HL-60 (cell line): ENCODE results near the gene MPG.
A peak's percentile ranks its signal among the peaks of the same experiment; 100 is the strongest.

Experiments used
- DNase-seq, 2 experiments: peaks; one replicate each; pipeline ENCODE4 v3.0.0-alpha.2; 2010 to 2020; ENCODE audit warnings: low read depth in 1 of 2, low spot score in 1 of 2
- H3K27ac ChIP-seq: fragments of 250-450 bp; sonication (Bioruptor Pico); replicated peaks from 2 replicates; pipeline ENCODE4 v1.5.1; 2020; ENCODE audit warnings: mild to moderate bottlenecking, moderate library complexity
- H3K27me3 ChIP-seq: fragments of 250-450 bp; sonication (Bioruptor Pico); 2 replicates; pipeline ENCODE4 v1.5.1; 2021; ENCODE audit warnings: mild to moderate bottlenecking, moderate library complexity; ENCODE audit not compliant: insufficient read depth, poor library complexity, severe bottlenecking
- H3K4me3 ChIP-seq: replicated peaks from 2 replicates; pipeline ENCODE4 v1.5.1; 2011; ENCODE audit warnings: mild to moderate bottlenecking, control low read depth, low read length; ENCODE audit not compliant: insufficient read depth
- GABPA ChIP-seq: IDR thresholded peaks from 2 replicates; pipeline ENCODE4 v1.6.1; 2012; ENCODE audit warnings: low read depth
- POLR2AphosphoS5 ChIP-seq: IDR thresholded peaks from 2 replicates; pipeline ENCODE4 v1.6.1; 2012; ENCODE audit warnings: low read depth
- SPI1 ChIP-seq: IDR thresholded peaks from 2 replicates; pipeline ENCODE4 v1.6.1; 2012; ENCODE audit warnings: low read depth, mild to moderate bottlenecking, borderline replicate concordance
- TF ChIP-seq, protein P1 (sequence below): IDR thresholded peaks from 2 replicates; pipeline ENCODE4 v1.6.1; 2012; ENCODE audit warnings: low read depth; ENCODE audit not compliant: insufficient replicate concordance
- TF ChIP-seq, protein P2 (sequence below): IDR thresholded peaks from one replicate; pipeline ENCODE4 v1.5.1; 2011; ENCODE audit warnings: low read length, control low read depth, inconsistent platforms; ENCODE audit not compliant: insufficient read depth

MPG gene

DNA sequence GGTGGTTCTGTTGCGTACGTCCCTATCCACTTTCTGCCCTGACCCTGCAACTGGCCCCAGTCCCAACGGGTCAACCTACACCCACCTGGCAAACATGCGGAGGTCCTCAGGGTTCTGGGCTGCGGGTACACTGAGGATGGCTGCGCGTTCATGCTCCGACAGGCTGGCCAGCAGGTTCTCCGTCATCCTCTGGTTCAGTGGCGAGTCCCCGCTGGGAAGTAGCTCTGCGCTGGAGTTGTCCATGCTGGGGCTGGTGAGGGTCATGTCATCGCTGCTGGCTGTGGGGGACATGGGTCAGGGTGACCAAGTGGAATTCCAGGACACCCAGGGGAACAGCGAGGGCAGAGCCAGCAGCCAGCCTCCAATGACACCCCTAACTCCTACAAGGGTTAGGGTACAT lies 10.6 kb downstream of the MPG start:
- Histone ChIP-seq H3K27ac (no peak overlapping the region), H3K27me3 (no peaks in the 10 kb centered on the region), H3K4me3 (no peak overlapping the region)
- no peak for DNase-seq
- TF ChIP-seq GABPA = no peak
- 0 out of 2 replicates have a peak, but pooled peaks have one; percentile 19 for TF ChIP-seq POLR2AphosphoS5
- TF ChIP-seq SPI1 = no peak

DNA sequence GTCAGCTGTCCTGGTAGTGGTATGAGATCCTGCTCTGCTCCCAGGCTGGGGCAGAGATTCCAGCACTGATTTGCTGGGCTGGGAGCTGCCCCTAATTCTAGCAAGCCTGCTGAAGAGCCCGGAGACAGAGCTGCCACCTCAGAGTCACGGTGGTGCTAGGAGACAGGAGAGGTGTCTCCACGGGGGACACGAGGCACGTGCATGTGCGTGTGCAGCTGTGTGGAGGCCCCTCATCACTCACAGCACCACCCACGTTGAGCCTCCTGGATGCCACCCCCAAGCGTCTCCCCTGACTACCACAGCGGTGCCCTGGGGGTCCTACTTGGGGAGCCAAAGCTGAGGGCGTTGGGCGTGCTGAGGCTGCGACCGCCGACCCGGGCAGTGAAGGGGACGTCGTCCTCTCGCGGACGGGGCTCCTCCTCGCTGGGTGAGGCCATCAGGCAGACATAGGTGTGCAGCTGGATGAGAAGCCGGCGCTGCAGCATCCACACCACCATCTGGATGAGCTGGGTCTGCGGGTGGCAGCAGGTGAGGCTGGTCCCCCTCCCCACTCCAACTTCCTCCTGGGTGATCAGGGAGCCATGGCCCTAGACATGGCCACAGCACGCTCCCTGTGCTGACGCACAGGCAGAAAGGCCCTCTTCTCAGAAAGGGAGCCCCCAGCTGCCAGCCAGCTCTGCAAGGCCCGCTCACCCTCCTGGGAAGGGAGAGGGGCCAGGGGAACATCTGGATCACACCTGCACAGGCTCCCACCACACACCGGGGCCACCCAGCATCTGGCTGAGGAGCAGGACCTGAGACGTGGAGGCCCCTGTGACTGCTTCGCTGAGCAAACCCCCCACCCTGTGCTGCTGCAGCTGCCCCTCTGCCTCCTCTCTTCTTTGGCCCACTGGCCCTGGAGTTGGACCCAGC lies 11.6 kb downstream of the MPG start:
- Histone ChIP-seq H3K27me3 (no peaks in the 10 kb centered on the region), H3K4me3 (no peak overlapping the region), H3K27ac (no peak overlapping the region)
- no peak for TF ChIP-seq GABPA
- TF ChIP-seq, protein P1, sequence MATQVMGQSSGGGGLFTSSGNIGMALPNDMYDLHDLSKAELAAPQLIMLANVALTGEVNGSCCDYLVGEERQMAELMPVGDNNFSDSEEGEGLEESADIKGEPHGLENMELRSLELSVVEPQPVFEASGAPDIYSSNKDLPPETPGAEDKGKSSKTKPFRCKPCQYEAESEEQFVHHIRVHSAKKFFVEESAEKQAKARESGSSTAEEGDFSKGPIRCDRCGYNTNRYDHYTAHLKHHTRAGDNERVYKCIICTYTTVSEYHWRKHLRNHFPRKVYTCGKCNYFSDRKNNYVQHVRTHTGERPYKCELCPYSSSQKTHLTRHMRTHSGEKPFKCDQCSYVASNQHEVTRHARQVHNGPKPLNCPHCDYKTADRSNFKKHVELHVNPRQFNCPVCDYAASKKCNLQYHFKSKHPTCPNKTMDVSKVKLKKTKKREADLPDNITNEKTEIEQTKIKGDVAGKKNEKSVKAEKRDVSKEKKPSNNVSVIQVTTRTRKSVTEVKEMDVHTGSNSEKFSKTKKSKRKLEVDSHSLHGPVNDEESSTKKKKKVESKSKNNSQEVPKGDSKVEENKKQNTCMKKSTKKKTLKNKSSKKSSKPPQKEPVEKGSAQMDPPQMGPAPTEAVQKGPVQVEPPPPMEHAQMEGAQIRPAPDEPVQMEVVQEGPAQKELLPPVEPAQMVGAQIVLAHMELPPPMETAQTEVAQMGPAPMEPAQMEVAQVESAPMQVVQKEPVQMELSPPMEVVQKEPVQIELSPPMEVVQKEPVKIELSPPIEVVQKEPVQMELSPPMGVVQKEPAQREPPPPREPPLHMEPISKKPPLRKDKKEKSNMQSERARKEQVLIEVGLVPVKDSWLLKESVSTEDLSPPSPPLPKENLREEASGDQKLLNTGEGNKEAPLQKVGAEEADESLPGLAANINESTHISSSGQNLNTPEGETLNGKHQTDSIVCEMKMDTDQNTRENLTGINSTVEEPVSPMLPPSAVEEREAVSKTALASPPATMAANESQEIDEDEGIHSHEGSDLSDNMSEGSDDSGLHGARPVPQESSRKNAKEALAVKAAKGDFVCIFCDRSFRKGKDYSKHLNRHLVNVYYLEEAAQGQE = no peak
- no peak for TF ChIP-seq POLR2AphosphoS5
- TF ChIP-seq, protein P2, sequence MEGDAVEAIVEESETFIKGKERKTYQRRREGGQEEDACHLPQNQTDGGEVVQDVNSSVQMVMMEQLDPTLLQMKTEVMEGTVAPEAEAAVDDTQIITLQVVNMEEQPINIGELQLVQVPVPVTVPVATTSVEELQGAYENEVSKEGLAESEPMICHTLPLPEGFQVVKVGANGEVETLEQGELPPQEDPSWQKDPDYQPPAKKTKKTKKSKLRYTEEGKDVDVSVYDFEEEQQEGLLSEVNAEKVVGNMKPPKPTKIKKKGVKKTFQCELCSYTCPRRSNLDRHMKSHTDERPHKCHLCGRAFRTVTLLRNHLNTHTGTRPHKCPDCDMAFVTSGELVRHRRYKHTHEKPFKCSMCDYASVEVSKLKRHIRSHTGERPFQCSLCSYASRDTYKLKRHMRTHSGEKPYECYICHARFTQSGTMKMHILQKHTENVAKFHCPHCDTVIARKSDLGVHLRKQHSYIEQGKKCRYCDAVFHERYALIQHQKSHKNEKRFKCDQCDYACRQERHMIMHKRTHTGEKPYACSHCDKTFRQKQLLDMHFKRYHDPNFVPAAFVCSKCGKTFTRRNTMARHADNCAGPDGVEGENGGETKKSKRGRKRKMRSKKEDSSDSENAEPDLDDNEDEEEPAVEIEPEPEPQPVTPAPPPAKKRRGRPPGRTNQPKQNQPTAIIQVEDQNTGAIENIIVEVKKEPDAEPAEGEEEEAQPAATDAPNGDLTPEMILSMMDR = no peak
- TF ChIP-seq SPI1 = no peak
- no peak for DNase-seq

DNA sequence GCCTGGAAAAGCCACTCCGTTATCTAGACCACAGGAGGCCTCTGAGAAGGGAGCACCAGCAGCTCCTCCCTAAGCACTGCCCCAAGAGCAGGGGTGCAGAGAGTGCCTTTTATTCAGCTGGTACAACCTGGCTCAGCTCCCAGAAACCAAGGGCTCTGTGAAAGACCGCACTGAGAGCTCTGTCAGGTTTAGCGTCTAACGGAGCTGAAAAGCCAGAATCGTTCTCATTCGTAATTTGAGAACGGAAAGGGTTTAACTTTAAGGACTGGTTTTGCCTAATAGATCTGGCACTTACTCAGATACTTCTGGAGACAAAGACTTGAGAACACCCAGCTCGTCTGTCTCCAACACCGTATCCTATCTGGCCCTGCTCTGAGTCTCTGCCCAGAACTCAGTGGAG lies 13.5 kb downstream of the MPG start:
- DNase-seq = no peak
- Histone ChIP-seq H3K4me3 (no peak overlapping the region), H3K27me3 (no peaks in the 10 kb centered on the region), H3K27ac (no peak overlapping the region)
- no peak for TF ChIP-seq SPI1
- no peak for TF ChIP-seq GABPA
- TF ChIP-seq, protein P1 = no peak
- no peak; the same call in 1 of the 2 replicates for TF ChIP-seq POLR2AphosphoS5
- TF ChIP-seq, protein P2 = no peak

DNA sequence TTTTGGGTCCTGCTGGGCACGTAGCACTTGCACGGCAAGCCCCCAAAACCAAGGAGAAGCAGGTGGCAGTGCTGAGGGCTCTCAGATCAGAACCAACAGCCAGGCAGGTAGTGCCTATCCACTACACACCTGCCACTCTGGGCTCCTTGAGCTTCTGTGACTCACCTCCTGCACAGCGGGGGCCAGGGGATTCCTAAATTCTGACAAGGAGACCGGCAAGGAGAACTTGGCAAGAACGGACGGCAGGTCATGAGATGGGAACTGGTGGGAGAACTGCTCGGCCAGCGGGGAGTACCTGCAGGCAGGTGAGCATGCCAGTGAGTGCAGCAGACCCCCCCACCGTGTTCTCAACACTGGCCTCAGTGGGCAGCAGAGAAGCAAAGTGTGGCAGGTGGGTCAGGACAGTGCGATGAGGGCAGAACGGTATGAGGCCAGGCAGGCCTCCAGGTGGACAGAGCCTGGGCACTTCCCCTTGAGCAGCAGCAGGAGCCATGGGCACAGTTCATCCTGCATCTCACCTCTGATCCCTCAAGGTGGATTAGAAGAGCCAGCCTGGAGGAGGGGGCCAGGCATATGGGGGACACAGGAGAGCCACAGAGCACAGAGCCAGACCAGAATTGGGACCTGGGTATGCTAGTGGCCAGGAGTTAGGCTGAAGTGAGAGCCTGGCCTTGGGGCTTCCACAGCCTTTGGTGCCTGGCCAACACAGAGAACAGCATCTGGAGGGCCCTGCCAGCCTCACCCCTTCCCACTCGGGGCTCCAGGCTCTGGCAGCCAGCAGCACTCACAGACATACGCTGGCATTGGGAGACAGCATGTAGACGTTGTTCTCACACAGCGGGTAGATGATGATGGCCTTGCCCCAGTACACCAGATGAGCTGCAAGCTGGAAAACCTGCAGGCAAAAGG lies 14.7 kb downstream of the MPG start:
- no peak for DNase-seq
- Histone ChIP-seq H3K4me3 (no peak overlapping the region), H3K27ac (no peak overlapping the region), H3K27me3 (no peaks in the 10 kb centered on the region)
- TF ChIP-seq SPI1 (no peak), POLR2AphosphoS5 (no peak), GABPA (no peak)
- TF ChIP-seq, protein P2 = no peak
- TF ChIP-seq, protein P1 = no peak
